K562 (cell line): ENCODE data around the gene C4BPB. TPM values are rescaled to one million over a fixed set of nuclear protein-coding genes. Genes with fewer than 3 reads are reported as not detected.

Experiments
- ATAC-seq: fragments of 200-7000 bp; cut with Tn5 transposase; 3 replicates; pipeline ENCODE4 v1.9.1; 2020; ENCODE audit warnings: moderate library complexity
- BruUV-seq: library from RNA; stranded (reverse); fragments of 400-500 nt; replicated peaks from 2 replicates; lab custom pipeline; 2021; lab: Mats Ljungman, UMichigan
- CTCF ChIA-PET: fragments of 300-600 bp; formaldehyde crosslinking; extraction: SDS; loops from one replicate; lab custom pipeline; 2021; ENCODE audit warnings: low intra/inter-chr PET ratio; lab: Yijun Ruan, JAX
- POLR2A ChIA-PET: fragments of 300-600, 350-650 bp; sonication (Branson Sonifier 250); formaldehyde crosslinking; extraction: SDS; loops from one replicate; lab custom pipeline; 2021; ENCODE audit warnings: antibody characterized with exemption, inconsistent platforms; lab: Yijun Ruan, JAX
- DNase-seq, 4 experiments: peaks; one replicate each; pipeline versions ENCODE4 v3.0.0 to v3.0.0-alpha.2; 2011 to 2018; ENCODE audit warnings: low spot score in 3 of 4, mixed read lengths in 3 of 4; ENCODE audit errors: extremely low read depth in 1 of 4
- FAIRE-seq: peaks from 2 replicates; lab custom pipeline; 2011; peaks lifted over from hg19 to GRCh38; lab: Jason Lieb, UNC
- H2AFZ ChIP-seq: 2 replicates; pipeline ENCODE4 v1.6.0; 2011; ENCODE audit warnings: low read depth, low read length, control low read depth, inconsistent platforms
- H3K27ac ChIP-seq: fragments of 200-600 bp; 3 replicates; pipeline ENCODE4 v1.8.0; 2011; ENCODE audit warnings: low read depth, mild to moderate bottlenecking, control low read depth, inconsistent platforms, low read length, moderate library complexity, mixed read lengths; ENCODE audit errors: extremely low read depth
- H3K27me3 ChIP-seq, 2 experiments: fragments of 300-600 bp in 1 of 2; 2 replicates in 1 of 2; 3 replicates in 1 of 2; pipeline versions ENCODE4 v1.6.0 to v1.8.0; 2011; ENCODE audit warnings: inconsistent platforms in 2 of 2, low read length in 2 of 2, mild to moderate bottlenecking in 1 of 2, mixed read lengths in 1 of 2, moderate library complexity in 1 of 2; ENCODE audit not compliant: control insufficient read depth in 2 of 2, insufficient read depth in 2 of 2
- H3K36me3 ChIP-seq: fragments of 300-600 bp; 3 replicates; pipeline ENCODE4 v1.8.0; 2011; ENCODE audit warnings: mild to moderate bottlenecking, low read length, inconsistent platforms; ENCODE audit not compliant: control insufficient read depth, insufficient read depth
- H3K4me1 ChIP-seq, 2 experiments: fragments of 200-600 bp in 1 of 2; replicated peaks in 1 of 2; 2 replicates in 1 of 2; 3 replicates in 1 of 2; pipeline versions ENCODE4 v1.5.1 to v1.8.0; 2011; ENCODE audit warnings: inconsistent platforms in 2 of 2, low read length in 2 of 2, mild to moderate bottlenecking in 1 of 2, mixed read lengths in 1 of 2, moderate library complexity in 1 of 2; ENCODE audit not compliant: control insufficient read depth in 2 of 2, insufficient read depth in 2 of 2
- H3K4me2 ChIP-seq: 2 replicates; pipeline ENCODE4 v1.6.1; 2011; ENCODE audit warnings: low read length, control low read depth, inconsistent platforms, mixed read lengths; ENCODE audit not compliant: insufficient read depth
- H3K4me3 ChIP-seq: fragments of 200-600 bp; sonication (generic), shearing (Covaris generic); 2 replicates; pipeline ENCODE4 v1.5.1; 2016; ENCODE audit warnings: control low read depth, inconsistent platforms
- H3K79me2 ChIP-seq: fragments of 200-600 bp; 3 replicates; pipeline ENCODE4 v1.8.0; 2011; ENCODE audit warnings: low read length, inconsistent platforms; ENCODE audit not compliant: control insufficient read depth, insufficient read depth
- H3K9ac ChIP-seq, 2 experiments: 2 replicates each; pipeline versions ENCODE4 v1.6.0 to v1.6.1; 2011; ENCODE audit warnings: low read depth in 2 of 2, low read length in 2 of 2, control low read depth in 1 of 2, inconsistent platforms in 1 of 2, mild to moderate bottlenecking in 1 of 2, mixed read lengths in 1 of 2; ENCODE audit not compliant: insufficient read depth in 1 of 2
- H3K9me1 ChIP-seq: one replicate; pipeline ENCODE4 v1.6.0; 2011; ENCODE audit warnings: inconsistent platforms, mild to moderate bottlenecking, low read length, moderate library complexity; ENCODE audit not compliant: control insufficient read depth, insufficient read depth
- H3K9me3 ChIP-seq: replicated peaks from 2 replicates; pipeline ENCODE4 v1.5.1; 2011; ENCODE audit warnings: low read depth, low read length, inconsistent platforms; ENCODE audit not compliant: control insufficient read depth, insufficient read depth
- H4K20me1 ChIP-seq: replicated peaks from 2 replicates; pipeline ENCODE4 v1.6.1; 2011; ENCODE audit warnings: low read length, inconsistent platforms, mixed read lengths; ENCODE audit not compliant: control insufficient read depth, insufficient read depth
- CBX3 ChIP-seq, 2 experiments: IDR thresholded peaks; 1 replicate in 1 of 2; 2 replicates in 1 of 2; pipeline ENCODE4 v1.6.1; 2012; ENCODE audit warnings: inconsistent platforms in 2 of 2, low read length in 2 of 2, borderline replicate concordance in 1 of 2, control low read depth in 1 of 2
- KAT8 ChIP-seq: fragments of 450-650 bp; IDR thresholded peaks from 2 replicates; pipeline ENCODE4 v1.6.1; 2016; ENCODE audit warnings: low read depth, mild to moderate bottlenecking
- KLF1 ChIP-seq: fragments of 450-650 bp; IDR thresholded peaks from 2 replicates; pipeline ENCODE4 v1.6.1; 2016; ENCODE audit warnings: missing genetic modification characterization, missing compliant biosample characterization
- MEF2A ChIP-seq: IDR thresholded peaks from 2 replicates; pipeline ENCODE4 v1.6.1; 2011; ENCODE audit warnings: low read depth, mild to moderate bottlenecking, low read length, moderate library complexity; ENCODE audit not compliant: control insufficient read depth
- MXI1 ChIP-seq: IDR thresholded peaks from 2 replicates; pipeline ENCODE4 v1.6.1; 2011; ENCODE audit warnings: low read depth, mild to moderate bottlenecking, improper control_type of control experiment, low read length
- NBN ChIP-seq: fragments of 450-650 bp; IDR thresholded peaks from 2 replicates; pipeline ENCODE4 v1.6.1; 2016; ENCODE audit warnings: low read depth, mild to moderate bottlenecking
- ZNF695 ChIP-seq: fragments of 450-650 bp; formaldehyde crosslinking; IDR thresholded peaks from 2 replicates; pipeline ENCODE4 v1.4.0; 2020; ENCODE audit warnings: mild to moderate bottlenecking, moderate library complexity
- WGBS: fragments of 100-300 bp; shearing (Covaris generic); methylation state at CpG from one replicate; pipeline ENCODE4 v1.1.6; 2016; ENCODE audit warnings: low coverage, mixed read lengths; ENCODE audit not compliant: insufficient coverage; ENCODE audit errors: missing lambda C conversion rate; 5-methylcytosine and 5-hydroxymethylcytosine counted together
- in situ Hi-C: fragments of 300-500 bp; cut with MboI; formaldehyde crosslinking; loops from 4 replicates; pipeline ENCODE4 v1.15.0; 2018; ENCODE audit warnings: inconsistent platforms, mixed read lengths
- intact Hi-C: fragments of 100-400 bp; cut with micrococcal nuclease; formaldehyde crosslinking; loops from 2 replicates; pipeline ENCODE4 v1.14.2; 2022
- polyA plus RNA-seq, 8 experiments: library from polyadenylated mRNA; depleted of rRNA in 4 of 8; stranded (reverse) in 5 of 8; unstranded in 3 of 8; fragments of >200 nt; fragmentation: Nextera tagmentation in 2 of 8; fragmentation: Illumina TruSeq in 1 of 8; extraction: Ambion mirVana in 2 of 8; extraction: Trizol in 1 of 8; gene quantifications; 2 replicates each; pipeline versions ENCODE4 v1.2.1 to v1.2.3, GENCODE V29; 2011 to 2014; ENCODE audit warnings: inconsistent platforms in 1 of 8, missing spikeins in 1 of 8
- total RNA-seq, 7 experiments: library from RNA; depleted of rRNA in 6 of 7; stranded (reverse); fragments of >200 nt in 6 of 7; fragmentation: Illumina TruSeq in 2 of 7; extraction: Trizol in 2 of 7; gene quantifications; 2 replicates each; pipeline versions ENCODE4 v1.2.1 to v1.2.3, GENCODE V29; 2011 to 2021; ENCODE audit warnings: low replicate concordance in 1 of 7
- TF ChIP-seq, protein P1 (sequence below): fragments of 450-650 bp; formaldehyde crosslinking; conservative IDR thresholded peaks from 2 replicates; pipeline ENCODE4 v1.4.0; 2022; ENCODE audit warnings: mild to moderate bottlenecking, missing genetic modification characterization
- TF ChIP-seq, protein P2 (sequence below): fragments of 250-450 bp; sonication (Bioruptor Pico); IDR thresholded peaks from 2 replicates; pipeline ENCODE4 v1.4.0; 2020; ENCODE audit warnings: mild to moderate bottlenecking

Gene C4BPB
- total and polyA plus RNA-seq, 9 of the 15 experiments (the other 6 are each of a cell fraction or from before 2014, with no cell fraction given): not detected

DNA sequence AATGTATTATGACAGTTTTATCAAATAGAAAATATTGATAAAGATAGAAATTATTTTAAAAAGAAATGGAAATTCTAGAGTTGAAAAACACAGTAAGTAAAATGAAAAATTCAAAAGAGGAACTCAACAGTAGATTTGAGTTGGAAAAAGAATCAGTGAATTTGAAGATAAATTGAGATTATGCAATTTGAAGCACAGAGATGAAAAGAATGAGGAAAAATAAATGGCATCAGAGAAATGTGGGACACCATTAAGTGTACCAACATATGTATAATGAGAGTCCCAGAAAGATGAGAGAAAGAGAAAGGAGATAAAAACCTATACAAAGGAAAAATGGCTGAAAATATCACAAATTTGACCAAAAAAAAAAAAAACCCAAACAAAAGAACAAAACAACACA, 40.4 kb downstream of the C4BPB start (continued):
- TF ChIP-seq, protein P1, sequence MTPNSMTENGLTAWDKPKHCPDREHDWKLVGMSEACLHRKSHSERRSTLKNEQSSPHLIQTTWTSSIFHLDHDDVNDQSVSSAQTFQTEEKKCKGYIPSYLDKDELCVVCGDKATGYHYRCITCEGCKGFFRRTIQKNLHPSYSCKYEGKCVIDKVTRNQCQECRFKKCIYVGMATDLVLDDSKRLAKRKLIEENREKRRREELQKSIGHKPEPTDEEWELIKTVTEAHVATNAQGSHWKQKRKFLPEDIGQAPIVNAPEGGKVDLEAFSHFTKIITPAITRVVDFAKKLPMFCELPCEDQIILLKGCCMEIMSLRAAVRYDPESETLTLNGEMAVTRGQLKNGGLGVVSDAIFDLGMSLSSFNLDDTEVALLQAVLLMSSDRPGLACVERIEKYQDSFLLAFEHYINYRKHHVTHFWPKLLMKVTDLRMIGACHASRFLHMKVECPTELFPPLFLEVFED (CRISPR knock-in tag): 0 out of 2 replicates have a peak, but pooled peaks have one; percentile 37
- TF ChIP-seq MEF2A: no peak

DNA sequence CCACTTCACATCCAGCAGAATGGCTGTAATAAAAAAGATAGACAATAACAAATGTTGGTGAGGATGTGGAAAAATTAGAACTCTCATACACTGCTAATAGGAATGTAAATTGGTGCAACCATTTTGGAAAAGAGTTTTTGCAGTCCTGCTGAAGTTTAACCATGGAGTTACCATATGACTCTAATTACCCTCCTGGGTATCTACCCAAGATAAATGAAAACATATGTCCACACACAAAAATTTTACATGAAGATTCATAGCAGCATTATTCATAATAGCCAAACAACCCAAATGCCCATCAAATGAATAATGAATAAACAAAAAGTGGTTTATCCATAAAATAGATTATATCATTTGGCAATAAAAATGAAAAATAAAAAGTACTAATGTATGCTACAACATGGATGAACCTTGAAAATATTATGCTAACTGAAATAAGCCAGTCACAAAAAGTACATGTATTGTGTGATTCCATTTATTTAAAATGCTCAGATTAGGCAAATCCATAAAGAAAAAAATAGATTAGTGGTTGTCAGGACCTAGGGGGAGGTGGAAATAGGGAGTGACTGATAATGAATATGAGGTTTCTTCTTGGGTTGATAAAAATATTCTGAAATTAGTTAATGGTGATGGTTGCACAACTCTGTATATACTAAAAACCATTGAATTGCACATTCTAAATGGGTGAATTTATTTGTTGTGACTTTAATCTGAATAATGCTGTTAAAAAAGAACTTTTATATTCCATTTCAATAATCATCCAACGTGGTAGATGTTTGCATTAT, 41.8 kb downstream of the C4BPB start:
- TF ChIP-seq NBN: no peak
- no peak for TF ChIP-seq KAT8
- no peak for TF ChIP-seq KLF1 (tag)
- TF ChIP-seq, protein P2, sequence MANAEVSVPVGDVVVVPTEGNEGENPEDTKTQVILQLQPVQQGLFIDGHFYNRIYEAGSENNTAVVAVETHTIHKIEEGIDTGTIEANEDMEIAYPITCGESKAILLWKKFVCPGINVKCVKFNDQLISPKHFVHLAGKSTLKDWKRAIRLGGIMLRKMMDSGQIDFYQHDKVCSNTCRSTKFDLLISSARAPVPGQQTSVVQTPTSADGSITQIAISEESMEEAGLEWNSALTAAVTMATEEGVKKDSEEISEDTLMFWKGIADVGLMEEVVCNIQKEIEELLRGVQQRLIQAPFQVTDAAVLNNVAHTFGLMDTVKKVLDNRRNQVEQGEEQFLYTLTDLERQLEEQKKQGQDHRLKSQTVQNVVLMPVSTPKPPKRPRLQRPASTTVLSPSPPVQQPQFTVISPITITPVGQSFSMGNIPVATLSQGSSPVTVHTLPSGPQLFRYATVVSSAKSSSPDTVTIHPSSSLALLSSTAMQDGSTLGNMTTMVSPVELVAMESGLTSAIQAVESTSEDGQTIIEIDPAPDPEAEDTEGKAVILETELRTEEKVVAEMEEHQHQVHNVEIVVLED (CRISPR knock-in tag): no peak
- TF ChIP-seq CBX3 (IDR thresholded peaks at IDR 0.05; ENCODE audit: borderline replicate concordance in 1 of 2, low read length in 2 of 2): no peak
- TF ChIP-seq MXI1: no peak
- TF ChIP-seq ZNF695 (CRISPR knock-in tag): no peak
- TF ChIP-seq, all 486 proteins: peak for 0
- in situ Hi-C loops (no loop called here), intact Hi-C loops (no loop called here)
- ChIA-PET CTCF (no interaction called here), POLR2A (no interaction called here)
- DNase-seq: no peak
- H3K9me3 ChIP-seq: peaks cover 5% of the 10 kb centered on the region; the same call in 1 of the 2 replicates
- H3K27ac ChIP-seq: no peak overlapping the region
- no peaks in the 10 kb centered on the region for H3K36me3 ChIP-seq
- H4K20me1 ChIP-seq: no peaks in the 10 kb centered on the region
- H3K9me1 ChIP-seq: no peaks in the 10 kb centered on the region
- H3K9ac ChIP-seq: no peak overlapping the region
- H3K4me2 ChIP-seq: no peak overlapping the region
- H3K79me2 ChIP-seq: no peaks in the 10 kb centered on the region
- no peak for FAIRE-seq
- no peak overlapping the region for H3K4me3 ChIP-seq
- no TSS peak for BruUV-seq
- ATAC-seq: no peak
- H3K4me1 ChIP-seq: no peaks in the 10 kb centered on the region
- no peak overlapping the region for H2AFZ ChIP-seq
- no peaks in the 10 kb centered on the region for H3K27me3 ChIP-seq
- WGBS: 0% methylated on average over 1 of the region's 1 CpG
